C1 segment of cervical spinal cord (tissue), 14 donors: ENCODE data around the gene ATP2C2.

Experiments used
- DNase-seq, 14 donors: peaks; one replicate each; lab custom pipeline; 2025; lab: John Stamatoyannopoulos, UW

The ATP2C2 gene

GRCh38 chr16:84366208-84366607, 2.1 kb upstream of the ATP2C2 start:
- DNase-seq = no peak

DNA sequence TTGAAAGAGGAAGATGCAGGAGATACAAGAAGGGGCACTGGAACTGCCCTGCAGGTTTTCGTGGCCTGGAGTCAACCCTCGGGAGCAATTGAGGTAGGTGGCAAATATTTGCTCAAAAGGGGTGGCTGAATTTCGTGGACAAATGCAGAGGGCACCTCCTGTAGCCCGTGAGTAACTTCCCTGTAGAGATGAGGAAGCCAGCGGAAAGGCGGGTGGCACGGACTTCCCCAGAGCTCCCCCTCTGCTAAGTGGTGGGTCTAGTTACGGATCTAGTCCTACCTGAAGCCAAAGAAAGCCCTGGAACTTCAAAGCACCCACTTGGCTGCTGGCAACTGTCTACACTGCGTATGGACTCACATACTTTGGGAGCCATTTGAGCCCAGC, 1.0 kb upstream of the ATP2C2 start:
- no peak for DNase-seq

- no peak for DNase-seq
Observed at GRCh38 chr16:84367750-84368307, 509 bp upstream of the ATP2C2 start.

DNA sequence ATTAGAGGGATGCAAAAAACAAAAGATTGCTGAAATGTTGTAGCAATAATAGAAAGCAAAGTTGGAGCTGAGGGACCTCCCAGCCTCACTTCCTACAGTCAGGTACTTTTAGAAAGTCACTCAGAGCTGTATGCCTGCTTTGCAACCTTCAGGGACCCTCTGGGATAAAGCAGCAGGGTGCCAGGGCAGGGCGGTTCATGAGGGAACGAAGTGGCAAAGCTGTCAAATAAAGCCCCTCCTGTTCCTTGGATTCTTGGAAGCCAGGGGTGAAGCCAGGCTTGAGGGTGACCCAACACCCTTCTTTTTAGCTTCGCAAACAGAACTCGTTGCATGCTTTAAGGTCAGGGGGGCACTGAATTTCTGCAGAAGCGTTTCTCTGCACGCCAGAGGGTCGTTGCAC, 767 bp downstream of the ATP2C2 start:
- DNase-seq = no peak

DNA sequence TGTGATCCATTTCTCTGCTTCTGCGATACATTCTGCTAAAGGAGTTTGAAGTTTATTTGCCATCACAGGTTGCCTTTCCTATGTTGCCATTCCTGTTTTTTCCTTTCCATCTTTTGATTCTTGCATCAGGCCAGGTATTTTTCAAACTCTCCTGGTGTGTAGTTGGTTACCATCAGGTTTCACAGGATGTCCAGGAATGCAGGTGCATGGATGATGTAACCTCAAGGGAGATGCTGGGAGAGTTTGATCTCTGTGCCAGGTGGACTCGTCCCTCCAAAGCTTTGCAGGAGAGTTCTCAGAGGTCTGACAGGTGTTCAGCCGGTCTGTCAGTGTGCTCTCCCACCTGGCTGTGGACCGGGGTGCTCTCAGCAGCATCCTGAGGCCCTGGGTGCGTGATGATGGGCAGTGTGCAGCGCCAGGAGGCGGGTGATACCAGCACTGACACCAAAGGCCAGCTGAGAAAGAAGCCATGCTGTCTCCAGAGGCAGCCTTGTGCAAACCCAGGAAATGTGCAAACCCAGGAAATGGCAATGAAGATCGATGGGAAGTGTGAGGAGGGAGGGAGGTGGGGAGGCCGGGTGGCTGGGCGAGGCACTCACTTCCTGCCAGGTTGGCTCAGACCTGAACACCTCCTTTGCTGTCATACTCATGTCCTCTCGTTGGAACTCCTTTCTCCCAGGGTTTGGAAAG, 1.7 kb downstream of the ATP2C2 start:
- no peak for DNase-seq

DNA sequence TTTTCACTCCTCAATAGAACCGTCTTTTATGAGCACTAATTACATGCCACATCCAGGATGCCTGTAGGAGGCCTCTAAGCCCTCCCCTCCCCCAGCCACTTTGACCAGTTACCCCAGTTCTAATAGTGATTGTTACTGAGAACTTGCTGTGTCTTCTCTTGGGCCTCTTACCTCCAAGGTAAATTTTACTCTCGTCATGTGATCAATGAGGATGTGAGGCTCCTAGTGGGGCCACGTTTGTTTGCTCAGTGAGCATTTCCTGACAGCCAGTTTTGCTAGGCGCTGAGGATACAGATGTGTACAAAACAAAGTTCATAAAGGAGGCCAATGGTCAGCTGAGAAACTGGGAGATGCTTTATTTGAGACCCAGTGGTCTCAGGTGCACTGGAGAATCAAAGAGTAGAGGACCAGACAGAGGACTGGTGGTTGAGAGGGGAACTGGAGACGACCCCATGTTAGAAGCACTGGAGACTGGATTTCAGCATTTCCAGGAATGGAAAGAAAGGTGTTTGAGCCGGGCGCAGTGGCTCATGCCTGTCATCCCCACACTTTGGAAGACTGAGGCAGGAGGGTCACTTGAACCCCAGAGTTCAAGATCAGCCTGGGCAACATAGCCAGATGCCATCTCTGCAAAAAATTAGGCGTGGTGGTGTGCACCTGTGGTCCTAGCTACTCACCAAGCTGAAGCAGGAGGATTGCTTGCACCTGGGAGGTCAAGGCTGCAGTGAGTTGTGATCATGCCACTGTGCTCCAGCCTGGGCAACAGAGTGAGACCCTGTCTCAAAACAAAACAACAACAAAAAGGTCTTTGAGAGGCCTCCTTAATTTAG, 2.6 kb downstream of the ATP2C2 start:
- DNase-seq = no peak

DNA sequence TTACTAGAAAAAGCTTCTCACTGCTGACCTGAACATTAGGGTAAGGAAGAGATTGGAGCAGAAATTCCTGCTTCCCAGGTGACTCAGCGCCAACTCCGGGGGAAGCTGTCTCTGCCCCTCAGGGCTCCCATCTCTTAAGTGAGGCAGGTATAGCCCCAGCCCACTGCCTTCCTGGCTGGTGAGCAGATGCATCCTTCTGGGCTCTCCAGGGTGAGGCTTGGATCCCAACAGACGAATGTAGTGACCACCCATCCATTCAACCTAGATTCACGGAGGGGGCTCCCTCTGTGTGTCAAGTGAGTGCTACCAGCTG, 3.2 kb downstream of the ATP2C2 start:
- DNase-seq = no peak

DNA sequence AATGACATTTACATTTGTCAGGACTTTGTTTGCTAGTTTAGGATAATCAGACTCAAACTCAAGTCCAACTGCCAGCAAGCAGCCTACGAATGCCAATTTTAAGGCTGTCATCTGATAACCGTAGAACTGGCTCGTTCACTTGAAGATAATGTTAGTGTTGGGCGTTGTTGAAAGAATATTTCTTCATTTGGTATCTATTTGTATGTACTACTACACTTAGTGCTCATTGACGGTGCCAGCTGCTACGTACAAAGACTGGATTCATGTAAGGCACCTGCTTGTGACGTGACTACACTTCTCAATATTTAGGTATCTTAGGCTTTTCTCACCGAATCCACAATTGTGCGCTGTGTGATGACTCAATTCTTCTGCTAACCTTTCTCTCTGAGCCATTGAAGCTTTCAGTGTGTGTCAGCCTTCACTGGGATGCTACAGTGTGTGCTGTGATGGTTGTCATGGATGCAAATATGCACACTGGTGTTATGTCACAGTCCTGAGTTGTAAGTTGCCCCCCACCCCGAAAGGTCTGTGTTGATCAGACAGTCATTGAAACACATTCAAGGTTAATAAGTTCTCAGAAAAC, 5.7 kb downstream of the ATP2C2 start:
- peak in 1 of 14 donors; percentile 30 for DNase-seq

DNA sequence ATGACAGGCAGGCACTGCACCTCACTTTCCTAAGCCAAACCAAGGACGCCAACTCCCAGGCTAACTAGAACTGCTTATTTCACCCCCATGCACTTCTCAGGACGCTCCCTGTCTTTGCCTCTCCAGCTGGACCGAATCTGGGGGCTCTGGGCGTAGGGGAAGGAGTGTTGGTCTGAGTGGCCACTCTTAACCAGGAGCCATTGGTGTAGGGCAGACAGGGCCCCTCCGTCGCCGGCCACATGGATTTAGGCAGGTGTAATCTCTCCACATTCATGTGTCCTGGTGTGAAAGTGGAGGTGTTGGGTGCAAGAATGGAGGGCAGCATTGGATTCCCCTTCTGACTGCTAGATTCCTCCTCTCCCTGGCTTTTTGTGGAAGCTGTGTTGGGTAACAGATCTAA, 9.8 kb downstream of the ATP2C2 start:
- DNase-seq = no peak

DNA sequence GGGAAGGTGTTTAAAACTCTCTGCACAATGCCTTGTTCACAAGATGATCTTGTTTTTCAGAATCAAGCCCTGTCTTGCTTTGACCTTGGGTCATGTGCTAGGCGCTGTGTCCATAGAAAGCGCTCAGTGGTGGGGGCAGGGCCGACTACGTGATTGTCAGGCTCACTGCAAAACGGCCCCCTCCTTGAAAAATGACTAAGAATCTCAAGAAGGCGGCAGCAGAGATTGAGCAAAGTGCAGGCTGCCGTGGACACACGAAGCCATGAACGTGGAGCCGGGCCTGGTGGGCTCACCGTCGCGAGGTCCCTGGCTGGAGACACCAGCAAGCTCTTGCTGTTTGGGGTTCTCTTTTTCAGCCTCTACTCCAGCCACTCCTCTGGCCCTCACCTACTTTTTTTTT, 10.2 kb downstream of the ATP2C2 start:
- no peak for DNase-seq

- no peak for DNase-seq
Observed at GRCh38 chr16:84379008-84379708, 10.8 kb downstream of the ATP2C2 start.

- no peak for DNase-seq
Observed at GRCh38 chr16:84379709-84380362, 11.5 kb downstream of the ATP2C2 start.

DNA sequence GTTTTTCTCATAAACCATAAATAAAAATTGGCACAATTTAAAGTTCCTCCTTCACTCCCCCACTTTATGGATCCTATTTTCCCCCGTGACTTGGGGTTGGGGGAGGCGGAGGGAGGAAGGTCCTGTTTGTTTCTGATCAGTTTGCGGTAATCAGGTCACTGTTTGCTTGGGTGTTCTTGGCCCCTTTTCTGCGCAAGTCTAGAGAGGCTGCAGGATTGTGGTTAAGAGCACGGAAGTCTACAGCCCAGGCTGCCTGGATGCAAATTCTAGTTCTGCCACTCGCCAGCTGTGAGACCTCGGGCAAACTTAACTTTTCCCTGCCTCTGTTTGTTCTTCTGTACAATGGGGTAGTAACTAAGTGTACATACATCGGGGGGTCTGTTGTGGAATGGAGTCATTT, 12.1 kb downstream of the ATP2C2 start:
- no peak for DNase-seq

GRCh38 chr16:84382396-84382795, 14.1 kb downstream of the ATP2C2 start:
- DNase-seq = no peak

GRCh38 chr16:84383106-84383505, 14.8 kb downstream of the ATP2C2 start:
- no peak for DNase-seq

GRCh38 chr16:84386047-84386446, 17.7 kb downstream of the ATP2C2 start:
- no peak for DNase-seq

DNA sequence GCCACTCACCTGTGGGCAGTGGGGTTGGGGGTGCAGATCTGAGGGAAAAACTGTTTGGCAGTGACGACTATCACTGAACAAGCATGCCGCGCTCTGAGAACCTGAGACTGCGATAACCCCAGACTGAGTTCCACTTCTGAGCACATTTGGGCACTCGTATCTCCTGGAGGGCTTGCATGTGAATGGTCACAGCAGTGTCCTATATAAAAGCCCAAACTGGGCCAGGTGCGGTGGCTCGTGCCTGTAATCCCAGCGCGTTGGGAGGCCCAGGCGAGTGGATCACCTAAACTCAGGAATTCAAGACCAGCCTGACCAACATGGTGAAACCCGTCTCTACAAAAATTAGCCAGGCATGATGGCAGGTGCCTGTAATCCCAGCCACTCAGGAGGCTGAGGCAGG, 18.7 kb downstream of the ATP2C2 start:
- DNase-seq = no peak

DNA sequence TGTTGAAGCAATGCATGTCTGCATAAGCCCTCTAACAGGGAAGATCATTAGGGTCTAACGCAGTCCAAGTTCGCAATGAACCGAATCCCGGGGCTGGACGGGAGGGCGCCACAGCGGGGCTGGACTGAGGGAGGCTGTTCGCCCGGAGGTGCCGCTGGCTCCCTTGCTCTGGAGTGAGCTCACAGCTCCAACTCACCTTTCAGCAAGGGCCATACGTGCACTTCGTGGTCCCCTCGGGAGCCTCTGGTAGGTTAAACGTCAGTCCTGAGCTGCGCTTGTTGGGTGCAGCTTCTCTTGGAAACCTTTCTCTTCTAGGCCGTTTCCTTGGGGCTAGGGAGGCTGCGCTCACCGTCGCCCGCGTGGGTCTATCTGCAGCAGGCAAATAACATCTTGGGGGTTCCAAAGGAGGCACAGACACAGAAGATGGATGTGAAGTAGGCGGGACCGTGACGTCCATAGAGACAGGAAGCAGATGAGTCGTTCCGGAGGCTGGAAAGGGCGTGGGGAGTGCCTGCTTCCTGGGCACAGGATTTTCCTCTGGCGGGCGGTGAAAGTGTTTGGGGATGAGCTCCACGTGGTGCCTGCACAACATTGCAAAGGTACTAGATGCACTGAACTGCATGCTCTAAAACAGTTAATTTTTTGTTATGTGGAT, 21.9 kb downstream of the ATP2C2 start:
- DNase-seq = no peak

GRCh38 chr16:84391151-84392030, 23.1 kb downstream of the ATP2C2 start:
- DNase-seq = peak in 8 of 14 donors; percentile 4 to 45 (median 30)

DNA sequence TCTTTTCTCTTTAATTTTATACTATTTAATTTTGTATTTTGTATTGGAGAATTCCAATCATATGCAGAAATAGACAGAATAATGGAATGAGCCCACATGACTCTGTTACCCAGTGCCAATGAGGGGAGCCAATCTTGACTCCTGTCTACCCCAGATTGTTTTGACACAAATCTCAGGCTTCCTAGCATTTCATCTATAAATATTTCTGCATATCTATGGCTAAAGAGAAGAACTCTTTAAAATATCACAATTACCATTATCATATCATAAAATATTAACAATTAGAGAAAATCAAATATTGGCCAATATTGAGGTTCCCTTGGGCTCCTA, 23.7 kb downstream of the ATP2C2 start:
- no peak for DNase-seq
